ENCODE data around the gene IGFBP6.

IGFBP6 gene

GRCh38 chr12:53128780-53129569 lies 31.5 kb downstream of the IGFBP6 start:
- no peak for TF ChIP-seq CTCF (IDR thresholded peaks at IDR 0.05; ENCODE audit: control extremely low read depth, extremely low read depth, low read depth, missing control alignments)
- POLR2A ChIA-PET, result no interaction called here
- CTCF ChIA-PET, result interaction anchor here (1.2 to 4.3 kb wide), 3 partner anchors 30 to 244 kb away, joined by 3 to 17 read pairs (median 3); no protein-coding TSS in a partner anchor
- DNase-seq (ENCODE audit: extremely low spot score), result no peak

GRCh38 chr12:53131844-53132243 lies 34.4 kb downstream of the IGFBP6 start:
- no peak for TF ChIP-seq CTCF (IDR thresholded peaks at IDR 0.05; ENCODE audit: control extremely low read depth, extremely low read depth, low read depth, missing control alignments)
- no peak for DNase-seq (ENCODE audit: extremely low spot score)
- POLR2A ChIA-PET, result no interaction called here
- CTCF ChIA-PET, result interaction anchor here (1.4 to 4.3 kb wide), 3 partner anchors 18 to 33 kb away, joined by 3 to 17 read pairs (median 11); no protein-coding TSS in a partner anchor

GRCh38 chr12:53133722-53134121 lies 36.3 kb downstream of the IGFBP6 start:
- CTCF ChIA-PET, result interaction anchor here (3.8 kb wide), 1 partner anchor 35 kb away, joined by 11 read pairs; no protein-coding TSS in a partner anchor
- no peak for DNase-seq (ENCODE audit: extremely low spot score)
- no peak for TF ChIP-seq CTCF (IDR thresholded peaks at IDR 0.05; ENCODE audit: control extremely low read depth, extremely low read depth, low read depth, missing control alignments)

GRCh38 chr12:53143355-53143754 lies 45.9 kb downstream of the IGFBP6 start:
- POLR2A ChIA-PET, result no interaction called here
- CTCF ChIA-PET, result no interaction called here
- TF ChIP-seq CTCF (IDR thresholded peaks at IDR 0.05; ENCODE audit: control extremely low read depth, extremely low read depth, low read depth, missing control alignments), result no peak
- DNase-seq (ENCODE audit: extremely low spot score), result no peak

More at GRCh38 chr12:53133722-53134121, 36.3 kb downstream of the IGFBP6 start:
- POLR2A ChIA-PET, result no interaction called here

- no peak for DNase-seq (ENCODE audit: extremely low spot score)
- ChIA-PET POLR2A (no interaction called here), CTCF (interaction anchor here (1.0 to 2.1 kb wide), 4 partner anchors 14 to 80 kb away, joined by 3 to 11 read pairs (median 3); no protein-coding TSS in a partner anchor)
- TF ChIP-seq CTCF (IDR thresholded peaks at IDR 0.05; ENCODE audit: control extremely low read depth, extremely low read depth, low read depth, missing control alignments), result no peak
Observed at GRCh38 chr12:53145383-53146260, 48.2 kb downstream of the IGFBP6 start.

GRCh38 chr12:53147181-53147580 lies 49.7 kb downstream of the IGFBP6 start:
- CTCF ChIA-PET, result no interaction called here
- DNase-seq (ENCODE audit: extremely low spot score), result no peak
- POLR2A ChIA-PET, result no interaction called here
- no peak for TF ChIP-seq CTCF (IDR thresholded peaks at IDR 0.05; ENCODE audit: control extremely low read depth, extremely low read depth, low read depth, missing control alignments)
